GM19023 (cell line): ENCODE data around the gene IRGQ.
"Not testable (repeated sequence)": the region's sequence is repeated elsewhere in the genome, so short reads cannot be mapped to it uniquely, and the experiment has no call there.

Experiments
- ATAC-seq: cut with Tn5 transposase; IDR thresholded peaks from one replicate; pipeline ENCODE4 v1.9.1; 2021; ENCODE audit warnings: mild to moderate bottlenecking, moderate library complexity; ENCODE audit not compliant: unreplicated experiment

Gene IRGQ

DNA sequence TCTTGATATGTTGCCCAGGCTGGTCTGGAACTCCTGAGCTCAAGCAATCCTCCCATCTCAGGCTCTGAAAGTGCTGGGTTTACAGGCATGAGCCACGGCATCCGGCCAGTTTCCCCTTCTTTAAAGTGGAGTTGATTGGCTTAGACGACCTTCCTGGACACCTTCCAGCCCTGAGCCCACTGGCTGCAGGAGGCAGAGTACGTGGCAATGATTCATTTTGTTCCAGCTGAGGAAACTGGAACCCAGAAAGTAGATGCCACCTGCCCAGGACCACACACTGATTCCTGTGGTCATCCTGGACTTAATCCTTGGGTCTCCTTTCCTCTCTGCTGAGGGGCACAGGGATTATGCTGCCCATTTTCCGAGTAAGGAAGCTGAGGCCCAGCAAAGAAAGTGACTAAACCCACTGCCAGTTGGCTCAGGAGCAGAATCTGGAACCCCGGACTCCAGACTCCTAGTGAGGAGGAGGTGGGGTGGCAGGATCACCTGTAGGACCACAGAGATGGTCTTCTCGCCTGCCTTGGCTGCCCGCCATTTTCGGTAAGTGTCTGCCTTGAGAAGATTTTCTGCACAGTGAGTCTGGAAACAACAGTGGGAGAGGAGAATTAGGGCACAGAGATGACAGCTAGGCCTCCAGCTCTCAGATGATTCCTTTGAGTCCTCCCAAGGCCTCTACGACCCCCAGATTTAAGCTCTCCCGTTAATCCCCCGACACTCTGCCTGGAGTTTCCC, 21.3 kb downstream of the IRGQ start:
- no peak for ATAC-seq

DNA sequence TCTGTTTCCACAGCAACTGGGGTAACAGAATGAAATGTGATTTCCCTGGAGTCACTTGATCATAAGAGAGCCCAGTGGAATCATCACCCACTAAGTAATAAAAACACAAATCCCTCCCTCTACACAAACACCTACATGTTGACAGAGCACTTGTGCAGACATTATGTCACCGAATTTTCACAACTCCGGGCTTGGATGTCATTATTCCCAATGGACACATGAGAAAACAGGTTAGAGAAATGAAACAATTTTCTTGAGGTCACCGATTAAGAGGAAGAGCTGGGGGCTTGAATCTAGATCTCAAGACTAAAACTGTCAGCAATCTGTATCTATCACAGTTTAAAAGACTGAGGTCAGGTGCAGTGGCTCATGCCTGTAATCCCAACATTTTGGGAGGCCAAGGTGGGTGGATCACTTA, 23.8 kb downstream of the IRGQ start:
- no peak for ATAC-seq

DNA sequence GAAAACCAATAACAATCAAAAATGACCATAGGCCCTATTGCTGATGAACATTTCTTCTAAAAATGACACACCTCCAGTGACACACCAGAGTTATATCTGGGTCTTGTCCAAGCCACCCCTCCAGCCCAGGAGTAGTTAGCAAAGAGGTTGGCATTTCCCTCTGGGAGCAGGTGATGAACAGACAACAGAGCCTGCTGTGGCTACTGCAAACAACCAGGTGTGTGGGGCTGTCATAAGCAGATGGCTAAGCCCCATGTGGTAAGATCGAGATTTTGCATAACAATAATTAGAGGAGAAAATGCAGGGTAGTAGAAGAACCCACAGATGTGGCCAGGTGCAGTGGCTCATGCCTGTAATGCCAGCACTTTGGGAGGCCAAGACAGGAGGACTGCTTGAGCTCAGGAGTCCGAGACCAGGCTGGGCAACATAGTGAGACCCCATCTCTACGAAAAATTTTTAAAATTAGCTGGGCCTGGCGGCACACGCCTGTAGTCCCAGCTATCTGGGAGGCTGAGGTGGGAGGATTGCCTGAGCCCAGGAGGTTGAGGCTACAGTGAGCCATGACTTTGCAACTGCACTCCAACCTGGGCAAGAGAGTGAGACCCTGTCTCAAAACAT, 25.7 kb downstream of the IRGQ start:
- no peak for ATAC-seq

DNA sequence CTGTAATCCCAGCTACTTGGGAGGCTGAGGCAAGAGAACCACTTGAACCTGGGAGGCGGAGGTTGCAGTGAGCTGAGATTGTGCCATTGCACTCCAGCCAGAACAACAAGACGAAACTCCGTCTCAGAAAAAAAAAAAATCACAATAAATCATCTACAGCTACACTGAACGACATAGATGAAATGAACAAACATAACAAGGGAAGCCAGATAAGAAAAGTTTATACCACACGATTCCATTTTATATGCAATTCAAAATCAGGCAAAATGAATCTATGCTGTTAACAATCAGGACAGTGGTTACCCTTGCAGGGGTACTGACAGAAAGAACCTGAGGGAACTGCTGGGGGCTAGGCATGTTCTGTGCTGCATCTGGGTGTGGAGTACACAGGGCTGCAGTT, 26.3 kb downstream of the IRGQ start:
- ATAC-seq: no peak

DNA sequence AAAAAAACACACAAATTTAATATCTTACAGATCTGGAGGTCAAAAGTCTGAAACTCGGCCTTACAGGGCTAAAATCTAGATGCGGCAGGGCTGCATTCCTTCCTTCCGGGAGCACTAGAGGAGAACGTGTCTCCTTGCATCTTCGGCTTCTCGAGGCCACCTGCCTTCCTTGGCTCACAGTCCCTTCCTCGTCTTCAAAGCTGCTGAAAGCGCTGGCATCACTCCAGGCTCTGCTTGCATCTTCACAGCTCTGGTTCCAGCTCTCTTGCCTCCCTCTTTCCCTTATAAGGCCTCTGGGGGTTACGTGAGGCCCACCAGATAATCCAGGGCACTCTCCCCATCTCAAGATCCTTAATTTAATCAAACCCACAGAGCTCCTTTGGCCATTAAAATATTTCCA, 31.1 kb downstream of the IRGQ start:
- ATAC-seq: no peak

DNA sequence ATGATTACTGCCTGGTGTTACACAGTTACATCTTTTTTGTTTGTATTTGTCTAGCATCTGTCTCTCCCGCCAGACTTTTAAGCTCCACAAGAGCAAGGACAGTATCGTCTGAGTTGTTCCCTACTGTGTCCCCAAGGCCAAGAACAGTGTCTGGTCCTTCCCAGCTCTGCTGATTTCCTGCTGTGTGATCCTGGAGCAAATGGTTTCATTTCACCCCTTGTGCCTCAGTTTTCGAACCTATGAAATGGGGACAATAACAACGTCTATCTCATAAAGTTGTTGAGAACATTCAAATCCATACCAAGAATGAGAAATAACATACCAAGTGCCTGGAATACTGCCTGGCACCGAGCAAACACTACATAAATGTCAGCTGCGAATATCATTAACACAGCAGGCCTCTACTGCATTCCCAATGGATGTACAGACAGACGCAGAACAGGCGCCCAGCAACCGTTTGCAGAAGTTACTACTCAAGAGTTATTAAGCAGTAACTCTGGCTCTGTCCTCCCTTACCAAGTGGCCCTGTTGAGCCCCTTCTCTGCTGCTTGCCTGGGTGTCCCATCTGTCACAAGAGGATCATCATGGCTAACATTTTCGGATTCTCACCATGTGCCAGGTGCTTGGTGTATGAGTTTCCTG, 32.0 kb downstream of the IRGQ start:
- no peak for ATAC-seq

DNA sequence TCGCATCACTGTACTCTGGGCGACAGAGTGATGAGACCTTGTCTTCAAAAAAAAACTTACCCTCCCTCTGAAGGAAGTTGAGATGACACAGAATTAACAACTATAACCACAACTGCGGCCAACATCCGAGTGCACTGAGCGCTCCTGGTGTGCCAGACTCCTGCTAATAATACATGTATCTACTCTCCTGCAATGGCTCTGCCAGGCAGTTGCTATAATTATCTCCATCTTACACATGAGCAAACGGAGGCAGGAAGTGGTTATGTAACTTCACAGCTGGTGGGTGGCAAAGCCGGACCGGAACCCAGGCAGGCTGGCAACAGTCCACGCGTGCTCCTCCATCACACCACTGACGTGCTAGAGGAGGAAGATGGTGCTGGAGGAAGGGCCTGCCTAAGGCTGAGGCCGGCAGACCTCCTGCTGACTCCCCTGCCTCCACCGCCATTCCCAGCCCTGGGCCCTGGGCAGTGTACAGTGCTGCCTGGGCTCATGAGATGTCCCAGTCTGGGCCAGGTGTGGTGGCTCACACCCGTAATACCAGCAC, 33.2 kb downstream of the IRGQ start:
- ATAC-seq: no peak

DNA sequence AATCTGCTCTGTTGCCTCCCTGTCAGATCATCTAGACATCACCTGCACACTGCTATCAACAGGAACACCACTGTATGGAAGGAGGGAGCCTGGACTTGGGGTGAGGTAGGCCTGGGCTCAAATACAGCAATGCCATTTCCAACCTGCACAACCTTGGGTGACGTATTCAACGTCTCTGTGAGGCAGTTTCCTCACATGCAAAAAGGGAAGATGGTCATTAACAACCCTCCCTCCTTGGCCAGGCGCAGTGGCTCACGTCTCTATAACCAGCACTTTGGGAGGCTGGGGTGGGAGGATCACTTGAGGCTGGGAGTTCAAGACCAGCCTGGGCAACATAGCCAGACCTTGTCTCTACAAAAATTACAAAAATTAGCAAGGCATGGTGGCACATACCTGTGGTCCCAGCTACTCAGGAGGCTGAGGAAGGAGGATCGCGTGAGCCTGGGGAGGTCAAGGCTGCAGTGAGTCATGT, 33.7 kb downstream of the IRGQ start:
- no peak for ATAC-seq

DNA sequence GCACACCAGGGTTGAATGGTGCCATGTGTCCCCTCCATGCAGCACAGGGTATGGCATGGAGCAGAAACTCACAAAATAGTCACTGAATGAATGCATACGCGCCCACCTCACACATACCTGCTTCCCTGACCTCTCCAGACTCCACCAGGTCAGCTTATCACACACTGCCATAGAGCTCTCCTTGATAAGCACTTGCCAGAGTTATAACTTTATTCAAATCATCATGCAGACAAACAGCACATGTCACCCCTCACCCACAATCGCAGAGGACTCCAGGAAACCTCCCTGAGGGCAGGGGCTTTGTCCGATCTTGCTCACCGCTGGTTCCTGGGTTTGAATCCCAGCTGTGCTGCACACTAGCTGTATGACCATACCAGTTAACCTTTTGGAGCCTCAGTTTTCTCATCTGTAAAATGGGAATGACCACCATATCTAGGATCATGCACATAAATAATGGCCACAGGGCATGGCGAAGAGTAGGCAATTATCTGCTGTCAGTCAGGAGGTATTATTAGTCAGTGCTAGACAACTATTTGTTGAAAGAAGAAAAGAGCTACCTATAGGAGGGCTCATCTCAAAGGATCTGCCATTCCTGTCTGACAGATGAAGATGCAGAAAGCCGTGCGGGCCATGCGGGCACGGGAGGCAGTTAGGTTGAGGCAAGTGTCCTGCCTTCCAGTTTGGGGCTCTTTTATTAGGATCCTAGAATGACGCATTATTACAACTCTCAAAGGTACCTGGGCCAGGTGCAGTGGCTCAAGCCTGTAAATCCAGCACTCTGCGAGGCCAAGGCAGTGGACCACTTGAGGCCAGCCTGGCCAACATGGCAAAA, 34.6 kb downstream of the IRGQ start:
- ATAC-seq: no peak

DNA sequence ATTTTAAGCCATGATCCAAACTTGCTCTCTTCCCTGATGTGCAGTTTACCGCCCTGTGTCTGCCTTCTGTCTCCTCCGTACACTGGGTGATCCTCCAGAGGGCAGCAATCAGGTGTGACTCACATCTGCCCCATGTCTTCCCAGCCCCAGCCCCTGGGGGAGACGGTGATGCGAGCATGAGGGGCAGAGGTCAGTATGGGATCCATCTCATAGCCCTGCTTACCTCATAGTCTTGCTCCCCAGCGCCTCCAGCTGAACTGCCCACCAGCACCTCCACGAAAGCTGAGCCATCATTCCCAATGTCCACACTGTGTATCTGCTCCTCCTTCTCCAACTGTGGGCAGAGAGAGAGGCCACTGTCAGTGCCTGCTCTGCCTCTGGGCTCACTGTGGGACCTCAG, 35.2 kb downstream of the IRGQ start:
- no peak for ATAC-seq

DNA sequence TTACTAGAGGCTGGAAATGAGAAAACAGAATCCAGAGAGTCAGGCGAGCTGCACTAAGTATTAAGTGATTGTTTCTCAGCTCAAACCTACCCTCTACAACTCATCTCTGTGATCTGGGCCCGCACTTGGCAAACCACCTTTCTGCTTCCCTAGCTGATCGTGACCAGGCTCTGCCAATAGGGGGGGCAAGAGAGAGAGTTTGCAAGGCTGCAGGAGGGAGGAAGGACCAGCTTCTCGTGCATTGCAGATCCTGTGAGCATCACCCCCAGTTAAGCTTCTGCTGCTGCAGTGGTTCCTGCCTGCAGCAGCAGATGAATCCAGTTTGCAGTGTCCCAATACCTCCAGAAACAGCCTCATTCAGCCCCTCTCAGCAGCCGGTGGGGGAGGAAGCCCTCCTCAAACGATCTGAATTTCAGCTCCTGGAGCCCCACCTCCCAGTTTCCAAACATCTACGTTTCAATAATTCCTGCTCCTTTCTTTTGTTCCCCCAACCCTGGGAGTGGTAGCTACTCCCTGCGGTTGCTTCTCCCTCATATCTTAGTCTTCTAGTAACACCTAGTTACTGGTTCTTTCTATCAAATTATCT, 40.7 kb downstream of the IRGQ start:
- no peak for ATAC-seq

DNA sequence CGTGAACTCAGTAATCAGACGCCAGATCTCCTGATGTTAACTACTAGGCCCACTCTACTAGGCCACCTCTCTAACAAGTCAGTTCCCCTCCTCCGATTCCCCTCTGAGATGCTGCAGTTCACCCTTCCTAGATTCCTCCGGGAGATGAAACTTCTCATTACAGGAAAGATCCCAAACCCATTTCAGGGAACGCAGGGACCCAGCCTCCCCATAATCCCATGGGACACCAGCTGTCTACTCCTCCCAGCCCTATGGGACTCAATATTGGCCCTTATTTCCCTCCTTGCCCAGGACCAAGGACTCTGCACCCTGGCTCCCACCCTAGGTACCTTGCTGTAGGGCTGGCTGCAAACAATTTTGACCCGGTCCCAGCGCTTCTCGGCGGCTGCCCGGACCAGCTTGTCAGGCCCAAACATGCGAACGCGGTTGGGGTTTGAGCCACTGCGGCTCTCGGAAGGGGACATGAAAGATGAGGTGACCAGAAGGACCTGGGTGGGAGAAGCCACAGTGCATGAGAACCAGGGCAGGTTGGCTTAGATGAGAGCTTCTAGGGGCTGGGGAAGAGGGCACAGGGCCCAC, 41.5 kb downstream of the IRGQ start:
- no peak for ATAC-seq

DNA sequence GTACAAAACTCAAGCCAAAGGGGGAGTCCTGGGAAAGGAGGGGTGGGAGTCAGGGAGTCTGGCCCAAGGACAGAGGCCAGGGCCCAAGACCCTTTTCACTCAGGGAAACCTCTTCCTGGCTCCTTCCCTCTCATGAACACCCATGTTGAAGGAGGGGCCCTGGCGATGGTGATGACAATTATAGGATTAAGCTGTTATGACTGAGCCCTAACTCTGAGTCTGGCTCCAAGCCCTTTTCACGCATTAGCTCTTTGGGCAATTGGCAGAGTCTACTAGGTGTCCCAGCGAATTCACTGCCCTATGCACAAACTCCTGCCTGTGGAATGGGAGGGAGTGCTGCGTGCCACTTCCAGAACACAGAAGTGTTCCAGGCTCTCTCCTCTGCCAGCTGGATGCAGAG, 42.3 kb downstream of the IRGQ start:
- ATAC-seq: no peak

DNA sequence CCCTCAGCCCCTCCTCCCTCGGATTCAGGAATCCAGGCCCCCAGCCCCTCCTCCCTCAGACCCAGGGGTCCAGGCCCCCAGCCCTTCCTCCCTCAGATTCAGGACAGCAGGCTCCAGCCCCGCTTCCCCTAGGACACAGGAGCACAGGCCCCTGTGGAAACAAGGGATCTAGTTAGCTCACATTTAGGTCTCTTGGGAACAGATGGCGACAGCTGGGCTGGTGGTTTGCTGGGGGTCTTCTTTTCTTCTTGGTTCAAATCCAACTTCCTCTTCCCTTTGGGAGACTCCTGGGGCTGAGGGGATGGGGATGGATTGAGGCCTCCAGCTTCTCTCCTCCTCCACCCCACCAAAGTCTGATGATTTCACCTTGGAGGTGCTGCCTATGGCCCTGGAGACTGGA, 43.3 kb downstream of the IRGQ start:
- no peak for ATAC-seq

DNA sequence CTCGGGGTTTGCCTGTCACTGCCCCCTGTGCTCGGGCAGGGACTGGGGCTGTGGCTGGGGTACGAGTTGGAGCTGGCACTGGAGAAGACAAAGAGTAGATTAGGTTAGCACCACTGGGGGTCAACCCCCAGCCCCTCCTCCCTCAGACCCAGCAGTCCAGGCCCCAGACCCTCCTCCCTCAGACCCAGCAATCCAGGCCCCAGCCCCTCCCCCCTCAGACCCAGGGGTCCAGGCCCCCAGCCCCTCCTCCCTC, 43.8 kb downstream of the IRGQ start:
- ATAC-seq: no peak

DNA sequence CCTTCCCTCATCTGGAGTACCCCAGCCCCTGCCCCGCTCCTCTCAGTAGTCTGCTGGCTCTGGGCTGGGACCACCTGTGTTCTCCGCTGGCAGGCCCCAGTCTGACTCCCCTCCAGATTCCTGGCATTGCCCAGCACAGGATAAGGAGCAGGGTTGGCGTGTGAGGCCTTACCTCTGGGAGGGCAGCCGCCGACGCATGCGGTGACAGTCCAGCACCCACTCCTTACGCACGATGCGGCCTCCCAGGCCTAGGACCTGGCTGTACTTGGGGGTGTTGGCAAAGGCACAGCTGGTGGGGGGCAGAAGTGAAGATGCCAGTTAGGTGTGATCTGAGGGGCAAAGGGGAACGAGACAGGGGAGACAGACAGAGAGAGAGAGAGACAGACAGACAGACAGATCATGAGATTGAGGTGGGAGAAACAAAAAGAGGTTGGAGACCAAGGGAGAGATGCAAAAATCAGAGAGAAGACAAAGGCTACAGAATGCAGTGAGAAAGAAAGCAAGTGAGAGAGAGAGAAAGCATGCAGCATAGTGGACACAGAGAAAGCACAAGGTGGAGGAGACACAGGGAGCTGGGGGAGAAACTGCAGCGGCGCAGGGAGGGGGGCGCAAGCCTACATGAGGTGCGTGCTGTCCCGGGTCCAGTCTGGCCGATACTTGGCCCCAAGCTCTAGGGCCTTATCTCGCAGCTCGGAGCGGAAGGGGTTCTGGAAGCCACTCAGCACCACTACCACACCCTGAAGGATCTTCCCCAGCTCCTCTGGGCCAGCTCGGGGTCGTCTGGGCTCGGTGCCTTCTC, 44.3 kb downstream of the IRGQ start:
- no peak for ATAC-seq

DNA sequence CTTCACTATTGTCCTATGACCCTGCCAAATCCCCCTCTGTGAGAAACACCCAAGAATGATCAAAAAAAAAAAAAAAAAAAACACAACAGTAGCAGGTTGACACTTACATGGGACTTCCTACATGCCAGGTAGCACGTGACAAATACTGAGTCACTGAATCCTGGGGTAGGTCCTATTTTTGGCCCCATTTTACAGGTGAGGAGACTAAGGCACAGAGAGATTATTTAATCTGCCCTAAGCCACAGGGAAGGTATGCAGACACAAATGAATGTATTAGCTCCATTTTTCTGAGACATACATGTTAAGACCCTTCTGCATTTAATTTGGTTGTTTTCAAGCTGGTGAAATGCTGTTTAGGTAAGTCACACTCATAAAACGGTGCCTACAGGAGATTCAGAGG, 47.2 kb downstream of the IRGQ start:
- no peak for ATAC-seq

DNA sequence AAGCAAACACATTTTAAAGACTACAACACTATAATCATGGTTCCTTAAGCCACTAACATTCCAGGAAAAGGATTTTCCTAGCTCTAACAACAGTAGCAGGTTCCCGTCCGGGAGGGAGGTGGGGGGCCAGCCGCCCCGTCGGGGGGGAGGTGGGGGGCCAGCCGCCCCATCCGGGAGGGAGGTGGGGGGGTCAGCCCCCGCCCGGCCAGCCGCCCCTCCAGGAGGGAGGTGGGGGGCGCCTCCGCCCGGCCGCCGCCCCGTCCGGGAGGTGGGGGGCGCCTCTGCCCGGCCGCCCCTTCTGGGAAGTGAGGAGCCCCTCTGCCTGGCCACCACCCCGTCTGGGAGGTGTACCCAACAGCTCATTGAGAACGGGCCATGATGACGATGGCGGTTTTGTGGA, 48.0 kb downstream of the IRGQ start:
- ATAC-seq: not testable (repeated sequence)

DNA sequence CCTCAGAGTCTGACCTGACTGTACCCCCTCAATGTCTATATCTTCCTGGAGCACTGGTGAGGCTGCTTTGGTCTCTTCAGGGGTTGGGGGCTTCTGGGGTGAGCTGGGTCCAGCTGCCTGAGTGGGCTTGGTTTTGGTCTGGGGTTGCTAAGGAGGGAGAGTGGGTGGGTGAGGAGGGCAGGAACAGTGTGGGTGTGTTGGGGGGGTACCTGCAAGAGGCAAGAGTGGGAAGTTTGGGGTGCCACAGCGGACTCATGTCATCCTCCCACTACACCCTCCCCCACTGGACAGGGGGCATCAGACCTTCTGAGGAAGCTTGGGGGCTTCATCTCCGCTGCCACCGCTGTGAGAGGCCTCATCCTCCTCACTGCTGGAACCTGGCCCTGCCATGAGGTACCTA, 49.4 kb downstream of the IRGQ start:
- ATAC-seq: no peak

DNA sequence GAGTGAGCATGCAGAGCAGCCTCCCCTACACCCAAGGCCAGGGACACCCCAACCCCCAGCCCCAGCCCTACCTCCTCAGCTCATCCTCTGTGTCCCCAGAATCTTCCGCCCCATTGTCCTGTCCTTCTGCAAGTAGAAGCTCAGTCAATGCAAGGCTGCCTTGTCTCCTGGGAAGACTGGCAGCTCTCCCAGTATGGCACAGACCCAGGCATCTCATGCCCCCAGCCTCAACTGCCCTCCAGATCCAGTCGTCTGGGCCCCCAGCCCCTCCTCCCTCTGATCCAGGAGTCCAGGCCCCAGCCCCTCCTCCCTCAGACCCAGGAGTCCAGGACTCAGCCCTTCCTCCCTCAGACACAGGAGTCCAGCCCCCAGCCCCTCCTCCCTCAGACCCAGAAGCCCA, 50.0 kb downstream of the IRGQ start:
- ATAC-seq: no peak
